Breast epithelium (tissue), 3 donors: ENCODE results near the gene SPIRE1.

Experiments used
- POLR2A ChIP-seq: fragments of 450-650 bp; IDR thresholded peaks from one replicate; pipeline ENCODE4 v1.6.1; 2016; ENCODE audit warnings: antibody characterized with exemption, mild to moderate bottlenecking, moderate library complexity
- POLR2AphosphoS5 ChIP-seq, 3 donors: sonication (generic); formaldehyde crosslinking; IDR thresholded peaks; one replicate each; pipeline ENCODE4 v1.6.1; 2017; ENCODE audit warnings: antibody characterized with exemption in 3 of 3
- TF ChIP-seq, protein P1 (sequence below), 3 donors: fragments of 450-650 bp; IDR thresholded peaks; one replicate each; pipeline ENCODE4 v1.5.1; 2016 to 2017; ENCODE audit warnings: antibody characterized with exemption in 3 of 3, mild to moderate bottlenecking in 3 of 3, moderate library complexity in 3 of 3

GRCh38 chr18:12652861-12653401 is 5.0 kb downstream of the SPIRE1 start:
- TF ChIP-seq, protein P1, sequence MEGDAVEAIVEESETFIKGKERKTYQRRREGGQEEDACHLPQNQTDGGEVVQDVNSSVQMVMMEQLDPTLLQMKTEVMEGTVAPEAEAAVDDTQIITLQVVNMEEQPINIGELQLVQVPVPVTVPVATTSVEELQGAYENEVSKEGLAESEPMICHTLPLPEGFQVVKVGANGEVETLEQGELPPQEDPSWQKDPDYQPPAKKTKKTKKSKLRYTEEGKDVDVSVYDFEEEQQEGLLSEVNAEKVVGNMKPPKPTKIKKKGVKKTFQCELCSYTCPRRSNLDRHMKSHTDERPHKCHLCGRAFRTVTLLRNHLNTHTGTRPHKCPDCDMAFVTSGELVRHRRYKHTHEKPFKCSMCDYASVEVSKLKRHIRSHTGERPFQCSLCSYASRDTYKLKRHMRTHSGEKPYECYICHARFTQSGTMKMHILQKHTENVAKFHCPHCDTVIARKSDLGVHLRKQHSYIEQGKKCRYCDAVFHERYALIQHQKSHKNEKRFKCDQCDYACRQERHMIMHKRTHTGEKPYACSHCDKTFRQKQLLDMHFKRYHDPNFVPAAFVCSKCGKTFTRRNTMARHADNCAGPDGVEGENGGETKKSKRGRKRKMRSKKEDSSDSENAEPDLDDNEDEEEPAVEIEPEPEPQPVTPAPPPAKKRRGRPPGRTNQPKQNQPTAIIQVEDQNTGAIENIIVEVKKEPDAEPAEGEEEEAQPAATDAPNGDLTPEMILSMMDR (IDR thresholded peaks at IDR 0.05), result no peak
- TF ChIP-seq POLR2A (no peak), POLR2AphosphoS5 (IDR thresholded peaks at IDR 0.05) (no peak)
